ENCODE measurements around the gene IFI44L. TPM values are rescaled to one million over a fixed set of nuclear protein-coding genes. Genes with fewer than 3 reads are reported as not detected.

The IFI44L gene
- total RNA-seq, 1 donor from 2014 or later, result 0.05 TPM

DNA sequence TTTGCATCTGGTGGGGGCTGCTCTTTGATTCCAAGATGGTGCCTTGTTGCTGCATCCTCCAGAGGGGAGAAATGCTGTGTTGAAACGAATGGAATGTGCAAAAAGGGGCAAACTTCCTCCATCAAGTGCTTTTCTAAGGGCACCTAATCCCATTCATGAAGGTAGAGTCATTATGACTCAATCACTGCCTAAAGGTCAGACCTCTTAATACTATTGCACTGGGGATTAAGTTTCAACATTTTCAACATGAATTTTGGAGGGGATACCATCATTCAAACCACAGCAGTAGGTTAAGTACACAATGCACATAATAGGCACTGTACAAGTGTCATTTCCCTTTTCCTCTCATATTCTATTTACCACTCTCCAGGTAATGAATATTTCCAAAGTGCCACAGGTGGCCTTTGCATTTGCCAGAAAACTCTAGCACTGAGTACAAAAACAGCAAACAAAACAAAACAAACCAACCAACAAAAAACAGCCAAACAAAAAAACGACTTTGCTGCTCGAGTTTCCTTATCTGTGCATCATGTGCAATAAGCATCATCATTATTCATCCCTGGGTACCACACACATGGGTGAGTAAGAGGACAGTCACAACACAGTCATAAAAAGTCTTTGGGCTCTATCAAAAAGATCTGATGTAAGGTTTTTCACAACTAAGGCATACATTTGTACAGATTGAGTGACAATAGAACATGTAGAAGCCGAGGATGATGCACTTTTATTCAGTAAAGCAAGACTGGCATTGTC lies 71.9 kb downstream of the IFI44L start:
- TF ChIP-seq CTCF (conservative IDR thresholded peaks at IDR 0.05), result no peak
- DNase-seq (ENCODE audit: low read depth, low spot score), result no peak
- H3K4me1 Mint-ChIP-seq, result no peaks in the 10 kb centered on the region
- H3K9me3 Mint-ChIP-seq, result peaks cover 10% of the 10 kb centered on the region
- no peak overlapping the region for H3K27ac Mint-ChIP-seq (ENCODE audit: unreplicated experiment)
- no peaks in the 10 kb centered on the region for H3K36me3 Mint-ChIP-seq (ENCODE audit: low read depth)
- no peaks in the 10 kb centered on the region for H3K27me3 Mint-ChIP-seq (ENCODE audit: low read depth)
- no peak overlapping the region for H3K4me3 Mint-ChIP-seq

Other genes with a start within 250 kb of the IFI44L start
- gene PTGFR, start 129.5 kb upstream of the IFI44L start, total RNA-seq, result 0.07 and 0.32 TPM in 2 replicates
- gene IFI44, start 29.4 kb downstream of the IFI44L start, total RNA-seq, result 0.47 TPM in 1 of 2 replicates, not detected in the other

All from neural crest cell (in vitro differentiated cells).